CD4-positive, alpha-beta T cell treated with Interleukin-15 for 1 hour (primary cell): ENCODE measurements around the gene SYTL2.

Source experiments
- DNase-seq: peaks from one replicate; pipeline ENCODE4 v3.0.0-alpha.2; 2020

Gene SYTL2

DNA sequence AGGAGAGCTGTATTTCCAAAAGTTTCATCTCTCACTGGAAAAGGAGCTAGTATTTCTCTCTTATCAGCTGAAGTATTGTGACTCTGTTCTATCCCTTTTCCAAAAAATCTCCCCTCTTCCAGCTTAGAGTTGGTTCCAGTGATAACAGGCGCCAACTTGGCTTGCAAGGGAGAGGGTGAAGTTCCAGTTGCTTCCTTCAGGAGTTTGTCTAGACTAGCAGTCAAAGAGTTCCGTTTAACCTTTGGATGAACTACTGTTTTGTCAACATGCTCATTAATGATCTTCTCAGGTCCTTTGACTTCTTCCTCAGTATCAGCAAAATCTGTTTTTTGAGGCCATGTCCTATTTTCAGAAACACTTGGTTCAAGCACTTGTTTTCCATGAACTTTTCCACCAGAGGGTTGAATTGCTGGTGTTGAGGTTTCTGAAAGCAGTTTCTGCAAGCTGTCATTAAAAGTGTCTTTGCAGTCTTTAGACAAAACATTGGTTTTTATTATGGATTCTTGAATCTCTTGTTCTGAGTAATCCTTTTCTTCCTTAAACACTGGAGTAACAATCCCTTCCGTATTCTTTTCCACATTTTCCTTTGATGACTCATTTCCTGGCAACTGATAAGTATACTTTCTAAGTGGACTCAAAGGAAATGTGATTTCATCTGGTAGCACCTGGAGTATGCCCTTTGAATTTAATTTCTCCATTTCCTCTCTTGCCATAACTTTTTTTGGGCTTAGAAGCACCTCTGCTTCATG, 85.3 kb downstream of the SYTL2 start:
- no peak for DNase-seq

GRCh38 chr11:85724748-85725465, 86.0 kb downstream of the SYTL2 start:
- DNase-seq, result no peak

- DNase-seq, result no peak
Observed at GRCh38 chr11:85723088-85723487, 87.9 kb downstream of the SYTL2 start.

DNA sequence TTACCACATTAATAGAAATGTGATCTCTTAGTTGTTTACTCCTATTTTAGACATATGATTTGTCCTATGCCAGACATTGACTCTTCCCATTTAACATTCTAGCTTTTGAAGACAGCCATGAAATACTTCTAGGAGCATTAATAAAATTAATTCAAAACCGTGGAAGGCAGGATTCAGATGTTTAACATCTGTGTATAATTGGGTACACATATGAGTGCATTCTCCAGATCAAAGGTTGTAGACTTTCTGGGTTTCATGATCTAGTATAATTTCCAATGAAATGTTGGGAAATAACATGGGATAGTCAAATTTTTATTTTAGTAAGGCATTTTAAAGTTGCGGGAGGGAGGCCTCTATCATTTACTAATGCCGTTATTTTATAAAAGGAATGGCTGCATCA, 89.8 kb downstream of the SYTL2 start:
- DNase-seq, result no peak

- no peak for DNase-seq
Observed at GRCh38 chr11:85718991-85719807, 91.7 kb downstream of the SYTL2 start.

- no peak for DNase-seq
Observed at GRCh38 chr11:85718126-85718943, 92.6 kb downstream of the SYTL2 start.

GRCh38 chr11:85717429-85717828, 93.5 kb downstream of the SYTL2 start:
- no peak for DNase-seq

GRCh38 chr11:85712953-85713352, 98.0 kb downstream of the SYTL2 start:
- no peak for DNase-seq

DNA sequence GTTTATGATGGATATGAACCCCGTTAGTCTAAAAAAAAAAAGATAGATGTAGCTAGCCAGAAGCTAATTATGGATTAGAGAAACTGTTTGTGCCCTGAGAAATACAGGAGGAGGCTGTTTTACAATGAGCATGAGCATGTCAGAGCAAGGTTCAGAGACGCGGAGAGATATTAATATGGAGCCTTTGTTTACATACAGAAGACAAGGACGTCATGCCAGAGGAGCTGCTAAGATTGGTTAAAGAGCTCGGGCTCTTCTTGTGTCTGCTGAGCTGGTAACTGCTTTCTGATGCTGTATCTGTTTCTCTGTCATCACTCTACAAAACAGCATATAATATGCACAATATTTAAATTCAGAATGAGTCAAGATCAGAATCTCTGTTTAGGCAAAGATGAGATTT, 100.0 kb downstream of the SYTL2 start:
- DNase-seq, result no peak

- no peak for DNase-seq
Observed at GRCh38 chr11:85709941-85710702, 100.8 kb downstream of the SYTL2 start.

GRCh38 chr11:85705800-85706199, 105.1 kb downstream of the SYTL2 start:
- DNase-seq, result no peak

DNA sequence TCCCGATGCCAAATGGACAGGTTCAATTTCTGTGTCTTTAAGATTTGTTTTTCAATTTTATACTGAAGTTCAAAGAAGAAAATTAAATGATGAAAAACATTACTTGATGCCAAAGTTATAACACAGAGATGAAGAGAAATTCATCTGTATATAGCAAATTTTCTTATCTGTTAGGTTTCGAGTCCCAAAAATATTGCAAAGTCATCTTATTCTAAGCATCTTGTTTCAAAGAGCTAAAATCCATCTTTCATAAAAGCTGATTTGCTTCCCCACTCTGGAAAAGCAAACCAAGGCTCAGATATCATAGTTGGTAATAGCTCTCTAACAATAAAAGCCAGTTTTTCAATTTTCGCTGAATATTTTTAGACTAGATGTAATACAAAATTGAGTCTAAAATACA, 106.0 kb downstream of the SYTL2 start:
- no peak for DNase-seq

DNA sequence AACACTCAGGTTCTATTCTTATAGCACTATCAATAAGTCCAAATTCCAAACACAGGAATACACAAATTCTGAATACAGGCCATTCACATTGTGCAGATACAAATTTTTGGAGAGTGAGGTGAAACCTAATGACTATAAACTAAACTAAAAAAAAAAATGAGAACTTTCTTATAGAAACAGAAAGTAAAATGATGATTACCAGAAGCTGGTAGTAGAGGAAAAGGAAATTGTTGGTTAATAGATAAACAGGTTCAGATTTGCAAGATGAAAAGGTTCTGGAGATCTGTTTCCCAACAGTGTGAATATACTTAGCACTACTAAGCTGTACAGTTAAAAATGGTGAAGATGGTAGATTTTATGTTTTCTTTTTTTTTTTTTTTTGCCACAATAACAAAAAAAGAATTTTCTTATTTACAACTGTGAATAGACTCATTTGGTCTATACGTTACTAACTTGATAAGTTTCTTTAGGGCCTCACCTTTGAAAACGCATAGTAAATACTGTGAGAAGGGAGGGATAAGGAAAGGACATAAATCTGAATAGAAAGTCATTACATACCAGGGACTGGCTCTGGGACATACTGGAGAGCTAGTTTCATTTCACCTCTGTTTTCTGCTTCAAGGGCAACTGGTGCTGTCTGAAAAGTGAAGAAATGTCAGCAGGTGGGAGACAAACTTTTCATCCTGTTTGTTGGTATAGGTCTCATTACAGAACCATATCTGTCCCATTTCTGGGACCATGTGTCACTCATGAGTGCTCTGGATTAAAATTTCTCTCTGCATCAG, 110.8 kb downstream of the SYTL2 start:
- DNase-seq, result no peak

DNA sequence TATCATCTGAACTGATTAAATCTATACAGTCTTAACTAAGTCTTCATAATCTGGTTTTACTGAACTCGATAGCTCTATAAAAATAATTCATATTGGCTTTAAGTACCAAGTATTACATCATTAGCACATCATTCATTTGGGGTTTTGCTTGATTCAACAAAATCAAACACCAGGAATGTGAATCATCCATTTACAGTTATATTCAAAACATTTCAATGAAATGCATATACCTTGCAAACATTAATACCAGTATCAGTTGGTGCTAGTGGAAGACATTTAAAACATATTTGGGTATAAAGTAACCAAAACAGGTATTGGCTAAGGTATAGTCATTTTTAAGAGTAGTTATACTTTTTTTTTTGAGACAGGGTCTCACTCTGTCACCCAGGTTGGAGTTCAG, 112.7 kb downstream of the SYTL2 start:
- no peak for DNase-seq

- no peak for DNase-seq
Observed at GRCh38 chr11:85697747-85698146, 113.2 kb downstream of the SYTL2 start.

DNA sequence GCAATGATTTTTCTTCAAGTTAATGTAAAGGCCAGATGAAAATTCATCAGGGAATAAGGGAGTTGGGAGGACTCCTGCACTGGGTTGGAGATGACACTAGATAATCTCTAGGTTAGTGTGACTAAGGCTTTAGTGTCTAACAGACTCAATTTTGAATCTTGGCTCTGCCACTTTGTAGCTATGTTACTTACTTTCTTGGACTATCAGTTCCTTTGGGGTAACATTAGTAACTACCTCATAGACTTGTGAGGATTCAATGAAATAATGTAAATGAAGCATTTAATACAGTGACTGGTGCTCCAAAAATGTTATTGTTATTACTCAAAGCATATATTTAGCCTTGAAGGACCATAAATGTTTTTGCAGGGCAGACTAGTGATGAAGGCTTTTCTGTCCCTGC, 115.4 kb downstream of the SYTL2 start:
- DNase-seq, result no peak

DNA sequence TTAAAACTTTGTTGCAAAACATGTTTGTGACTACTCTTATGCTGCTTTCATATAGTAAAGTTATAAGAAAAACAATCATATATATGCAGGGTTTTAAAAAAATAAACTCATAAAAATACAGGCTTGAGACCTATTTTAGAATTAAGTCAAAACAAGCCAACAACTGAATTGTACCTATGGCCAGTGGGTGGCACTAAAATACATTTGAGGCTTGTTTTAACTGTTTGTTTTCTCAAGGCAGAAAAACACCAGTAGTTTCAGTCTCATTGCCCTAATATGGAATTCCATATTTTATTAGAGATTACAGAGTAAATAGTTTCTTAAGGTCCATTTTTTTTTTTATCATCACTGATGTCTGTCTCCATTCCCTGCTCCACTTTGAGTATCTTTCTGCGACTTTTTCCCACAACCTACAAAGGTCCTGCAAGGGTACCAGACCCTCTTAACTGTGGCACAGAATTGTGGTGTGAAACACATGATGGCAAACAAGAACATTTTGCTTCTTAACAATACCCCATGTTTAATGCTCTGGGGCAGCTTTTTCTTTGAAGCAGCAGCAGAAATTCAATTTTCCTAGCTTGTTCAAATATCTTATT, 116.5 kb downstream of the SYTL2 start:
- DNase-seq, result no peak

DNA sequence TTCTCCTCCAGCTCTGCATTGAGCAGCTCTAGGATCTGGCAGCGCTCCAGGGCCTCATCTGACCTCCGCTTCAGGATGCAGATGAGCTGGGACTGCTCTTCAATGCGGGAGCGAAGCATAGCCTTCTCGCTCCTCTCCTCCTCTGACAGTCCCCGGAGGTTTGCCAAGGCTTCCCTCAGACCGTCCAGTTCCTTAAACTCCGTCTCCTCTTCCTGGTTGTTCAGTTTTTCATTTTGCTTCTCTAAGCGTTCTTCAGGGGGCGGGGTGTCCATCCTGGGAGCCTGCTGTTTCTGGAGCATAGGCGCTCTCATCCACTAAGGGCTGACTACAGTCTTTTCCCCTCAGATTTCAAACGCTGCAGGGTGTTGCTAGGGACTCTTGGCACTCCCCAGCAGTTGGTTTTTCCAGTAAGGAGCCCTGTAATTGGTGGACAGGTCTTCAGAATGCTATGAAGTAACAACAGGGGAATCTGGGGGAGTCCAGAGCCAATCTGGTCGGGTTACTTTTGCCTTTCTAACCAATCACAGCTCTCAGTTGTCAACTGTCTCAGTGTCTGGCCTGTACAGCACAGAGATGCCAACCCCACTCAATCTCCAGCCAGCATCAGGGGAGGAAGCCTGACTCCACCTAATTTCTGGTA, 125.0 kb downstream of the SYTL2 start, which contains the start of gene CCDC89:
Gene CCDC89, minus strand, starts transcription at position 376 of the 640 bp plus-strand sequence. Its CDS starts 65 bp downstream, at position 311.
- no peak for DNase-seq

- DNase-seq, result no peak
Observed at GRCh38 chr11:85685125-85685819, 125.7 kb downstream of the SYTL2 start.
